GM18868 (cell line): ENCODE results near the gene SLC29A1.

Experiments used
- ATAC-seq: cut with Tn5 transposase; IDR thresholded peaks from one replicate; pipeline ENCODE4 v1.9.1; 2021; ENCODE audit warnings: mild to moderate bottlenecking, moderate library complexity; ENCODE audit not compliant: unreplicated experiment

Gene SLC29A1

GRCh38 chr6:44234101-44235025, 11.0 kb downstream of the SLC29A1 start:
- ATAC-seq, result no peak

DNA sequence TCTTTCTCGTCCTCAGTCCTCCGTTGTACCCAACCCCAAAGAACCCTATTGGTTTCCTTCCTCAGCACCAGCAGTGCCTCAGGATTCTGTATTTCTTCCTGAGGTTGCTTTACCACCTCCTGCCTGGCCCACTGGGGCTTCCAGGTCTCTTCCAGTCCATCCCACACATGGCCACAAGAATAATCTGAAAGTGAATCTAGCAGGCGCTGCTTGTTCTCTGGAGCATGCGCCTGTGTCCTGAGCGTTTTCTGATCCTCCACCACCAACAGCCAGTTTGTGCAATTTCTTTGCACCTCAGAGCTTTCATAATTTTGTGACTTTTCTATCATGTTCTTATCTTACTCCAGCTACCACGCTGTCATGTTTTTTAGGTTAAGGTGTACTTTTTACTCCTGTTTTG, 11.9 kb downstream of the SLC29A1 start:
- no peak for ATAC-seq

GRCh38 chr6:44235891-44236516, 12.6 kb downstream of the SLC29A1 start:
- ATAC-seq, result no peak

DNA sequence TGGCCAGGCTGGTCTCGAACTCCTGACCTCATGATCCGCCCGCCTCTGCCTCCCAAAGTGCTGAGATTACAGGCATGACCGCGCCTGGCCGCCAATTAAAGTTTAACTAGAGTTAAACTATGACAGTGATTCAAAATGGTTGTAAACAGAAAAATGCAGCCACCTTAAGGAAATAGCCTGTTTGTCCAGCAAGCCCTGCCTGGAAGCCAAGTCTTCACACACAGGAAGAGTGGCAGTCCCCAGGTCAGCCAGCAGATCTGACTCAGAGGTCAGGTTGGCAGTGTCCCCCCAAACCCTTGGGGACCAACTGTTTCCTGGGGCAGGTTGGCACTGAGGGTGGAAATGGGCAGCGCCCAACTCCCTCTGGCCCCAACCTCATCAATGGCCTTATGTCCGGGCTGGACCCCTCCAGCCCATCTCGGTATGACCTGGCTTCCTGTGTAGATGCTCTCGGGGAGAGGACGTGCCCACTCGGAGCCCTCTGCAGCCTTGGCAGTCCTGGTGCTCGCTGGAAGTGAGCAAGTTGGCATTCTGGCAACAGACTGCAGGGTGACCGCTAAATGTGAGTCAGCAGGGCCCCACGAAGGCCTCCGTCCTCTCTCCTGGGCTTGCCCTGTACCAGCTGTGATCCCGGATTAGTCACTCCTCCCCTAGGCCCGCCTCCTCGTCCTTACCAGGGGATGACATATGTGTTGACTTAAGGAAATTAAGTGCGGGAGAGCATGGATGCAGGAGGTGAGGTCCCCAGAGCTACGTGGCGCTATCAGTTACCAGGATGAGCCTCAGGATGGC, 13.8 kb downstream of the SLC29A1 start:
- ATAC-seq, result peak; percentile 65

DNA sequence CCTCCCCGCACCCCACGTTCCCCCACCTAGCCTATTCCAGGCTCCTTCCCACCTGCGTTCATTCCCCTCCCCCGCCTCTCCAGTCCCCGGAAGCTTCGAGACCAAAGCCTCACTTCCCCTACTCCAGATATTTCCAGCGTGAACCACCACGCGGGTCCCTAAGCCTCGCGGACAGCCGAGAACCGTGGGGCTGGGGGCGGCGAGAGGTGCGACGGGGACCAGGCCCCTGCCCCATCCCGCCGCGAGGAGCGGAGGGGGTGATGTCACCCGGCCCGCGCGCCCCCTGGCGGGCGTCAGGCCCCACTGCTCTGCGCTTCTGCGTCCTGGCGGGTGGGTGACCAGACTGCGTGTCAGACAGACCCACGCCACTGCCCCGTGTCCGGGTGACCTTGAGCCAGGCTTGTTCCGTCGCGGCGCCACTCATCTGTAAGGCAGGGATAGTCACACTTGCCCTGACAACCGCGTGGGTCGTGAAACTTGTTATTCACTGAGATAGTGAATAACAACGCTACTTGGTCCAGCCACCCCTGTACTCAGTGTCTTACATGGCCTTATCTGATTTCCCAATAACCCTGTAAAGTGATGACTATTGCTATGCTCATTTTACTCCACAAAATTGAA, 14.5 kb downstream of the SLC29A1 start:
- peak; percentile 82 for ATAC-seq

- no peak for ATAC-seq
Measured at GRCh38 chr6:44238687-44239350, 15.4 kb downstream of the SLC29A1 start.

GRCh38 chr6:44243345-44243744, 19.9 kb downstream of the SLC29A1 start:
- ATAC-seq, result no peak

- no peak for ATAC-seq
Measured at GRCh38 chr6:44245391-44245911, 22.1 kb downstream of the SLC29A1 start.

DNA sequence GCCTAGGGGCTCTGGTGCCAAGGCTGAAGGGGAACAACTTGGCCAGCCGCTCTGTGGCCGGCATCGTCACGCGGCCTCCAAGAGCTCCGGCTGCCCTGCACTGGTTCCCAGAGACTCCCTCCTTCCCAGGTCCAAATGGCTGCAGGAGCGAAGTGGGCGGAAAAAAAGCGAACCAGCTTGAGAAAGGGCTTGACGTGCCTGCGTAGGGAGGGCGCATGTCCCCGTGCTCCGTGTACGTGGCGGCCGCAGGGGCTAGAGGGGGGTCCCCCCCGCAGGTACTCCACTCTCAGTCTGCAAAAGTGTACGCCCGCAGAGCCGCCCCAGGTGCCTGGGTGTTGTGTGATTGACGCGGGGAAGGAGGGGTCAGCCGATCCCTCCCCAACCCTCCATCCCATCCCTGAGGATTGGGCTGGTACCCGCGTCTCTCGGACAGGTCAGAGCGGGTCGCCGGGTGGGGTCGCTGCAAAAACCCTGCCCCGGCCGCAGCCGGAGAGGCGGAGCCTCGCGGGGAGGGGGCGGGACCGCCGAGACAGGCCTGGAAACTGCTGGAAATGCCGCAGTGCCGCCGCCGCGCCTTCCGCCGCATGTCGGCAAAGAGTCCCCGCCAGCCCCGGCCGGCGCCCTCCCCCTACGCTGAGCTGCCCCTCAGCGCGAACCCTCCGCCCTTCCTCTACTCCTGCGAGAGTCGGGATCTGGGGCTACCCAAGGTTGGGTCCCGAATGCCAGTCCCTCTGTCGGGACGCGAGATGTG, 22.7 kb downstream of the SLC29A1 start:
- ATAC-seq, result peak; percentile 52

- peak; percentile 70 for ATAC-seq
Measured at GRCh38 chr6:44246663-44247337, 23.4 kb downstream of the SLC29A1 start, which contains the start of gene HSP90AB1. HSP90AB1 (plus strand) TSS chr6:44247101; CDS start chr6:44248630, 1,529 bp downstream.

GRCh38 chr6:44247338-44248302, 24.2 kb downstream of the SLC29A1 start:
- ATAC-seq, result peak; percentile 25

DNA sequence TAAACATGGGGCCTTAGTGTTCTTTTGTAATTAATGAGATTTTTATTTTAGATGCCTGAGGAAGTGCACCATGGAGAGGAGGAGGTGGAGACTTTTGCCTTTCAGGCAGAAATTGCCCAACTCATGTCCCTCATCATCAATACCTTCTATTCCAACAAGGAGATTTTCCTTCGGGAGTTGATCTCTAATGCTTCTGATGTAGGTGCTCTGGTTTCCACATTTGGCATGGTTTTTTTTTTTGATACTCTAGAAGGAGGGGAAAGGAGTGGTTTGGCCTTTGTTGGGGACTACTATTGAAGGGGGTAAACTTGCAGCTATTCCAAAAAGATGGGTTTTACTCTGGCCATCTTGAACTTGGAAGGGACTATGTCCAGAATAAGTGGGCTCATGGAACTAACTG, 25.2 kb downstream of the SLC29A1 start:
- ATAC-seq, result no peak

DNA sequence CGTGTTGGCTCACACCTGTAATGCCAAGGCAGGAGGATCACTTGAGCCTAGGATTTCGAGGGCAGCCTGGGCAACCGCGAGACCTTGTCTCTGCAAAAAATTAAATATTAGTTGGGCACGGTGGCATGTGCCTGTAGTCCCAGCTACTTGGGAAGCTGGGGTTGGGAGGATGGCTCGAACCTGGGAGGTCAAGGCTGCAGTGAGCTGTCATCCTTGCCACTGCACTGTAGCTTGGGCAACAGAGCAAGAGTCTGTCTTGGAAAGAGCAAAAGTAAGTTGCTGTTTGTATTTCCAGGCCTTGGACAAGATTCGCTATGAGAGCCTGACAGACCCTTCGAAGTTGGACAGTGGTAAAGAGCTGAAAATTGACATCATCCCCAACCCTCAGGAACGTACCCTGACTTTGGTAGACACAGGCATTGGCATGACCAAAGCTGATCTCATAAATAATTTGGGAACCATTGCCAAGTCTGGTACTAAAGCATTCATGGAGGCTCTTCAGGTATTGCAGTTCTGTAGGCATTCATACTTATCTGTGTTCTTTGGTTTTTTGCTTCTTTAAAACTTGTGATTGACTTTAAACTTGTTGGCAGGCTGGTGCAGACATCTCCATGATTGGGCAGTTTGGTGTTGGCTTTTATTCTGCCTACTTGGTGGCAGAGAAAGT, 25.8 kb downstream of the SLC29A1 start:
- no peak for ATAC-seq

DNA sequence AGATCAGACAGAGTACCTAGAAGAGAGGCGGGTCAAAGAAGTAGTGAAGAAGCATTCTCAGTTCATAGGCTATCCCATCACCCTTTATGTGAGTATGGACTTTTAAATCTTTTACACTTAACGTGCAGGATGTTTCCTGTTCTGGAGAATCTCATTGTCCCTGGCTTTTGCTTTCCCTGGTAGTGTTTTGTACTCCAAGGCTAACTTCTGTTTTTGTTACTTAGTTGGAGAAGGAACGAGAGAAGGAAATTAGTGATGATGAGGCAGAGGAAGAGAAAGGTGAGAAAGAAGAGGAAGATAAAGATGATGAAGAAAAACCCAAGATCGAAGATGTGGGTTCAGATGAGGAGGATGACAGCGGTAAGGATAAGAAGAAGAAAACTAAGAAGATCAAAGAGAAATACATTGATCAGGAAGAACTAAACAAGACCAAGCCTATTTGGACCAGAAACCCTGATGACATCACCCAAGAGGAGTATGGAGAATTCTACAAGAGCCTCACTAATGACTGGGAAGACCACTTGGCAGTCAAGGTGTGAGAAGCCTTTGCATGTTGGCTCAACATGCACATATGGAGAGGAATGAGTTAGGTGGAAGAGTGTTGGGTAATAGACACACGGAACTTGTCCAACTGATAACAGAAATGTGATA, 26.8 kb downstream of the SLC29A1 start:
- ATAC-seq, result no peak

GRCh38 chr6:44250718-44251123, 27.3 kb downstream of the SLC29A1 start:
- no peak for ATAC-seq
